ENCODE measurements around the gene SLC25A28.

DNA sequence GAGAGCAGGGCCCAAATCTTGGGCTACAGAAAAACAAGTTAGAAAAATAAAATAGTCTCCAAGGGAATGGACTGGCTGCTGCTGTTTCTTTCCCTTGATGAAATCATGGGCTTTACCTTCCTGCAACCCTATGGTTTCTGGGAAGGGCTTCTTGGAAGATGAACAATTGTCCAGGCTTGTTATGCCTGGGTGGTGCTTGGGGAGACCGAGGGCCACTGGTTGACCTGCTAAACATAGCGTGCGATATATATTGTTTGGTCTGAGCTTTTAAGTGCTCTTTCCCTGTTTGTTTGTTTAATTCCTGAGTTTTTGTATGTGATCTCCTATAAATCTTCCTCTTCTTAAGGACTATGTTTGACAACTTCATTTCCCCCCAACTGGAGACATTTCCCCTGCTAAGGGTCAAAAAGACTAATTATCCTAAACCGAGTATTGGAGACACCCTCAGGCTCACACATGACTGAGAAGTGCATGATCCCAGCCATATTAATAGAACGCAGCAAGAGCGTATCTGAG, 37.9 kb downstream of the SLC25A28 start:
- TF ChIP-seq ZNF274 (IDR thresholded peaks at IDR 0.05; ENCODE audit: low read depth, low read length) = no peak
- no peak for TF ChIP-seq YY1 (IDR thresholded peaks at IDR 0.05; ENCODE audit: insufficient read depth, insufficient read length)
- no peak for TF ChIP-seq SUZ12 (IDR thresholded peaks at IDR 0.05; ENCODE audit: extremely low read depth, insufficient read depth, insufficient read length)

All from NT2/D1 (cell line).